ENCODE results near the gene MGLL.

DNA sequence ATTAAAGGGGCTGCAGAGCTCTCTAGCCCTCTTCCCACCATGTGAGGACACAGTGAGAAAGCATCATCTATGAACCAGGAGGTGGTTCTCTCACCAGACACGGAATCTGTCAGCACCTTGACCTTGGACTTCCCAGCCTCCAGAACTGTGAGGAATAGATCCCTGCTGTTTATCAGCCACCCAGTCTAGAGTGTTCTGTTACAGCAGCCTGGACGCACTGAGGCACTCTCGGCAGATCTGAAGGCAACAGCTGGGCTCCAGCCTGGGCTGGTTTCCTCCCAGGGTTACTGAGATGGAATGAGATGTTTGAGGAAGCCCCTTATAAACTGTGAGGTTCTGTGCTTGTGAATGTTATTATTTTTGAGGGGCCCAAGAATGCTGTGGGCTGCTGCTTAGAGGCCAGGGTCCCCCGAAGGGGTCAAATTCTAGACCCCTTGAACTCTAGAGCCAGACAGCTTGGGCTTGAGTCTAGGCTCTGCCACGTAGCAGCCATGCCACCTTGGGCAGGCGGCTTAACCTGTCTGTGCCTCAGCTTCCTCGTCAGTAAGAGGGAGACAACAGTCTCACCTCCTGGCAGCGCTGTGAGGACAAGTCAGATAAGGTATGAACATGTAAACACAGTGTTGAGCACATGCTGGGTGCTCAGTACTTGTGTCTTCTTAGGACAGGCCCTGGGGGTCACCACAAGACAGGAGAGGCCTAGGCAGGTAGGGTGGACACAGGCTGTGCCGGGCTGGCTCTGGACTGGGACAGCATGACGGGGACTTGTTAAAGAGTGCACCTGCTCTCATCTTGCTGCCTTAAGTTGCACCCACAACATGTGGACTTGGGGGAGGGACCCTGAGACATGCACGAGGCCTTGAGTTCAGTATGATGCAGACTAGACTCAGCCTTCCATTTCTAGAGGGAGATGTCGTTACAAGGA is 49.2 kb downstream of the MGLL start:
- TF ChIP-seq POLR2A (IDR thresholded peaks at IDR 0.05), result no peak
- TF ChIP-seq, protein P1, sequence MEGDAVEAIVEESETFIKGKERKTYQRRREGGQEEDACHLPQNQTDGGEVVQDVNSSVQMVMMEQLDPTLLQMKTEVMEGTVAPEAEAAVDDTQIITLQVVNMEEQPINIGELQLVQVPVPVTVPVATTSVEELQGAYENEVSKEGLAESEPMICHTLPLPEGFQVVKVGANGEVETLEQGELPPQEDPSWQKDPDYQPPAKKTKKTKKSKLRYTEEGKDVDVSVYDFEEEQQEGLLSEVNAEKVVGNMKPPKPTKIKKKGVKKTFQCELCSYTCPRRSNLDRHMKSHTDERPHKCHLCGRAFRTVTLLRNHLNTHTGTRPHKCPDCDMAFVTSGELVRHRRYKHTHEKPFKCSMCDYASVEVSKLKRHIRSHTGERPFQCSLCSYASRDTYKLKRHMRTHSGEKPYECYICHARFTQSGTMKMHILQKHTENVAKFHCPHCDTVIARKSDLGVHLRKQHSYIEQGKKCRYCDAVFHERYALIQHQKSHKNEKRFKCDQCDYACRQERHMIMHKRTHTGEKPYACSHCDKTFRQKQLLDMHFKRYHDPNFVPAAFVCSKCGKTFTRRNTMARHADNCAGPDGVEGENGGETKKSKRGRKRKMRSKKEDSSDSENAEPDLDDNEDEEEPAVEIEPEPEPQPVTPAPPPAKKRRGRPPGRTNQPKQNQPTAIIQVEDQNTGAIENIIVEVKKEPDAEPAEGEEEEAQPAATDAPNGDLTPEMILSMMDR (IDR thresholded peaks at IDR 0.05), result no peak
